Measurements from ENCODE around the gene SMOC2.

Gene SMOC2

GRCh38 chr6:168415993-168416530 is 24.9 kb upstream of the SMOC2 start:
- no peak for DNase-seq

- no peak for DNase-seq
Observed at GRCh38 chr6:168416531-168416930, 24.5 kb upstream of the SMOC2 start.

GRCh38 chr6:168417191-168417590 is 23.8 kb upstream of the SMOC2 start:
- no peak for DNase-seq

- no peak for DNase-seq
Observed at GRCh38 chr6:168417679-168418557, 23.1 kb upstream of the SMOC2 start.

GRCh38 chr6:168418711-168419121 is 22.3 kb upstream of the SMOC2 start:
- DNase-seq, result no peak

- DNase-seq, result no peak
Observed at GRCh38 chr6:168419569-168419968, 21.4 kb upstream of the SMOC2 start.

- DNase-seq, result no peak
Observed at GRCh38 chr6:168420084-168420483, 20.9 kb upstream of the SMOC2 start.

- DNase-seq, result no peak
Observed at GRCh38 chr6:168420706-168421105, 20.3 kb upstream of the SMOC2 start.

- no peak for DNase-seq
Observed at GRCh38 chr6:168427184-168427583, 13.8 kb upstream of the SMOC2 start.

GRCh38 chr6:168428052-168428826 is 12.7 kb upstream of the SMOC2 start:
- DNase-seq, result no peak

GRCh38 chr6:168428863-168429262 is 12.1 kb upstream of the SMOC2 start:
- DNase-seq, result no peak

- no peak for DNase-seq
Observed at GRCh38 chr6:168432196-168432595, 8.8 kb upstream of the SMOC2 start.

- DNase-seq, result no peak
Observed at GRCh38 chr6:168433898-168434297, 7.1 kb upstream of the SMOC2 start.

GRCh38 chr6:168434505-168434904 is 6.5 kb upstream of the SMOC2 start:
- DNase-seq, result no peak

- no peak for DNase-seq
Observed at GRCh38 chr6:168437751-168438150, 3.2 kb upstream of the SMOC2 start.

GRCh38 chr6:168438783-168439520 is 2.0 kb upstream of the SMOC2 start:
- DNase-seq, result no peak

GRCh38 chr6:168439794-168440450 is 1.1 kb upstream of the SMOC2 start:
- DNase-seq, result no peak

GRCh38 chr6:168441434-168442391 is 729 bp downstream of the SMOC2 start:
- DNase-seq, result no peak

GRCh38 chr6:168442646-168443045 is 1.7 kb downstream of the SMOC2 start:
- no peak for DNase-seq

GRCh38 chr6:168447282-168447681 is 6.3 kb downstream of the SMOC2 start:
- DNase-seq, result no peak

- no peak for DNase-seq
Observed at GRCh38 chr6:168447700-168448099, 6.7 kb downstream of the SMOC2 start.
